ENCODE data around the gene ZNF148. TPM values are rescaled to one million over a fixed set of nuclear protein-coding genes. Genes with fewer than 3 reads are reported as not detected.

Gene ZNF148
- polyA plus RNA-seq, 2 of the 4 experiments (the other 2 are of a cell fraction) = 9.9 to 26.5 TPM

GRCh38 chr3:125257536-125257935, 117.6 kb downstream of the ZNF148 start:
- POLR2A ChIA-PET = no interaction called here

GRCh38 chr3:125256675-125257074, 118.5 kb downstream of the ZNF148 start:
- no peak for FAIRE-seq
- DNase-seq (ENCODE audit: low read depth in 1 of 2, low spot score in 1 of 2) = no peak
- H3K4me2 ChIP-seq = no peak overlapping the region
- no peak for ATAC-seq
- H3K4me1 ChIP-seq = no peaks in the 10 kb centered on the region
- peaks cover 19% of the 10 kb centered on the region for H3K9me3 ChIP-seq
- ChIA-PET CTCF (interaction anchor here (0.6 kb wide), 1 partner anchor 626 kb away, joined by 3 read pairs; no protein-coding TSS in a partner anchor), POLR2A (no interaction called here)
- TF ChIP-seq FOSL2 (IDR thresholded peaks at IDR 0.05) (no peak), FOSL2 (CRISPR knock-in tag; IDR thresholded peaks at IDR 0.05) (no peak), HEYL (CRISPR knock-in tag; IDR thresholded peaks at IDR 0.05) (no peak), CHD4 (IDR thresholded peaks at IDR 0.05; ENCODE audit: borderline replicate concordance) (no peak), PBX3 (IDR thresholded peaks at IDR 0.05) (no peak), REST (IDR thresholded peaks at IDR 0.05) (no peak), CTCF (IDR thresholded peaks at IDR 0.05) (no peak), RNF2 (IDR thresholded peaks at IDR 0.05; ENCODE audit: borderline replicate concordance, low read depth) (no peak), RFX5 (IDR thresholded peaks at IDR 0.05) (no peak), HOXB5 (CRISPR knock-in tag; IDR thresholded peaks at IDR 0.05) (no peak), ZFP36 (IDR thresholded peaks at IDR 0.05; ENCODE audit: borderline replicate concordance, partially characterized antibody) (no peak), POLR2A (IDR thresholded peaks at IDR 0.05; ENCODE audit: low read length) (no peak), MAZ (IDR thresholded peaks at IDR 0.05; ENCODE audit: borderline replicate concordance, low read depth, low read length) (no peak)
- H3K27ac ChIP-seq = no peak overlapping the region
- no peak overlapping the region for H3K4me3 ChIP-seq

More at GRCh38 chr3:125257536-125257935, 117.6 kb downstream of the ZNF148 start:
- Histone ChIP-seq H3K9me3 (peaks cover 19% of the 10 kb centered on the region), H3K4me1 (no peaks in the 10 kb centered on the region), H3K4me3 (no peak overlapping the region), H3K4me2 (no peak overlapping the region), H3K27ac (no peak overlapping the region)
- ATAC-seq (no peak), FAIRE-seq (no peak), DNase-seq (ENCODE audit: low read depth in 1 of 2, low spot score in 1 of 2) (no peak)
- CTCF ChIA-PET = no interaction called here
- TF ChIP-seq KDM5A (IDR thresholded peaks at IDR 0.05) (no peak), RFX5 (IDR thresholded peaks at IDR 0.05) (no peak), BCL3 (IDR thresholded peaks at IDR 0.05) (no peak), POLR2AphosphoS2 (conservative IDR thresholded peaks at IDR 0.05; ENCODE audit: low read length) (no peak), HOXB5 (CRISPR knock-in tag; IDR thresholded peaks at IDR 0.05) (no peak), HOXB13 (CRISPR knock-in tag; IDR thresholded peaks at IDR 0.05; ENCODE audit: low read depth) (no peak), CBX2 (IDR thresholded peaks at IDR 0.05; ENCODE audit: borderline replicate concordance, low read depth) (no peak)
- 90% methylated on average over 4 of the region's 4 CpGs for WGBS (ENCODE audit: missing lambda C conversion rate)
